Kidney (tissue), 14 donors: ENCODE measurements around the gene RAD18. TPM values are rescaled to one million over a fixed set of nuclear protein-coding genes. Genes with fewer than 3 reads are reported as not detected.

Experiments used
- DNase-seq, 5 donors: peaks; one replicate each; pipeline ENCODE4 v3.0.0-alpha.2; 2013 to 2020
- FAIRE-seq: peaks from 2 replicates; lab custom pipeline; 2012; peaks lifted over from hg19 to GRCh38; lab: Jason Lieb, UNC
- H3K27ac ChIP-seq, 2 donors: one replicate each; pipeline ENCODE4 v1.7.0; 2013; ENCODE audit warnings: low read depth in 2 of 2, low read length in 2 of 2, inconsistent platforms in 1 of 2
- H3K27me3 ChIP-seq: one replicate; pipeline ENCODE4 v1.7.1; 2013; ENCODE audit warnings: low read length, inconsistent platforms; ENCODE audit not compliant: control insufficient read depth, insufficient read depth
- H3K36me3 ChIP-seq, 3 donors: one replicate each; pipeline versions ENCODE4 v1.7.0 to v1.7.1; 2013; ENCODE audit warnings: low read length in 3 of 3, control low read depth in 1 of 3, inconsistent platforms in 1 of 3; ENCODE audit not compliant: insufficient read depth in 3 of 3, control insufficient read depth in 2 of 3
- H3K4me1 ChIP-seq, 3 donors: one replicate each; pipeline versions ENCODE4 v1.7.0 to v1.7.1; 2013; ENCODE audit warnings: low read length in 3 of 3, inconsistent platforms in 1 of 3, low read depth in 1 of 3; ENCODE audit not compliant: control insufficient read depth in 2 of 3, insufficient read depth in 2 of 3
- H3K4me3 ChIP-seq, 3 donors: one replicate each; pipeline versions ENCODE4 v1.7.0 to v1.8.1; 2013; ENCODE audit warnings: low read length in 3 of 3, control low read depth in 1 of 3, inconsistent platforms in 1 of 3
- H3K9ac ChIP-seq, 3 donors: one replicate each; pipeline versions ENCODE4 v1.7.0 to v1.7.1; 2013; ENCODE audit warnings: low read length in 3 of 3, control low read depth in 1 of 3, inconsistent platforms in 1 of 3
- H3K9me3 ChIP-seq, 3 donors: one replicate each; pipeline versions ENCODE4 v1.7.0 to v1.7.1; 2013; ENCODE audit warnings: low read length in 3 of 3, control low read depth in 1 of 3, inconsistent platforms in 1 of 3; ENCODE audit not compliant: control insufficient read depth in 2 of 3, insufficient read depth in 1 of 3
- intact Hi-C: fragments of 100-400 bp; cut with DNase I; formaldehyde crosslinking; loops from one replicate; pipeline ENCODE4 v1.11.1; 2022
- polyA plus RNA-seq: library from polyadenylated mRNA; stranded (reverse); fragments of 350-450 nt; fragmentation: Illumina TruSeq; extraction: RNeasy Lipid Tissue Mini Kit (QIAGEN cat#74804); gene quantifications from one replicate; pipeline ENCODE4 v1.2.3, GENCODE V29; 2014; ENCODE audit warnings: low read depth, low replicate concordance; ENCODE audit not compliant: insufficient read depth
- total RNA-seq: library from RNA; stranded (reverse); fragmentation: NEBNext Ultra II Directional; extraction: Animal tissue kit (Norgen Biotek cat#: 25700); gene quantifications from one replicate; pipeline ENCODE4 v1.2.1, GENCODE V29; 2021
- TF ChIP-seq, protein P1 (sequence below): IDR thresholded peaks from 3 replicates; pipeline ENCODE4 v1.5.1; 2012; ENCODE audit warnings: mild to moderate bottlenecking, moderate library complexity, borderline replicate concordance; ENCODE audit not compliant: insufficient read depth; ENCODE audit errors: extremely low read depth
- donor health status: control.
- donor health status: control.
- donor health status: control.
- donor health status: control.
- donor health status: control.
- donor health status: DM: yes; HTN: yes; CAD: no.
- donor health status: Normal renal cell carcinoma (clear cell type).

RAD18 gene
- total and polyA plus RNA-seq, 2 donors from 2014 or later = 3.1 to 8.0 TPM

DNA sequence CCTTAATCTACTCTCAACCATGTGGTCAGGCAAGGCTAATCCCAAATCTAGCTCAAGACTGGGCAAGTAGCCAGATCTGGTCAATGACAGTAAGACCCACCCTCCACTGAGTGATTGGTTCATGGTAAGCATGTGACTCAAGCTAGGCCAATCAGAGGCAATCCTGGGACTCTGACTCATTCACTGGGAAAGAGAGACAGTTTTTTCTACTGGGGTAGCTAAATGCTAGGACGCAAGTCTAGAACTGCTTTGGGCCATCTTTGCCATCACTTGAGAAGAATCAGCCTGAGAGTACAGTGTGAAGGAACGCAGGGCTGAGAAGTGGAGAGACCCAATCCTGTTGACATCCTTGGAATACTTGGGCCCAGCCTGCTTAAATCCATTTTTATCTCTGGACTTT, 9.4 kb upstream of the RAD18 start:
- DNase-seq (no peak), FAIRE-seq (no peak)
- Histone ChIP-seq H3K9me3 (no peaks in the 10 kb centered on the region), H3K9ac (no peak overlapping the region), H3K36me3 (no peaks in the 10 kb centered on the region), H3K27me3 (no peaks in the 10 kb centered on the region), H3K4me1 (no peaks in the 10 kb centered on the region), H3K27ac (no peak overlapping the region), H3K4me3 (no peak overlapping the region)
- intact Hi-C loops = loop anchor here (5.0 kb wide), 1 partner anchor 330 kb away; no protein-coding TSS in a partner anchor
- TF ChIP-seq, protein P1, sequence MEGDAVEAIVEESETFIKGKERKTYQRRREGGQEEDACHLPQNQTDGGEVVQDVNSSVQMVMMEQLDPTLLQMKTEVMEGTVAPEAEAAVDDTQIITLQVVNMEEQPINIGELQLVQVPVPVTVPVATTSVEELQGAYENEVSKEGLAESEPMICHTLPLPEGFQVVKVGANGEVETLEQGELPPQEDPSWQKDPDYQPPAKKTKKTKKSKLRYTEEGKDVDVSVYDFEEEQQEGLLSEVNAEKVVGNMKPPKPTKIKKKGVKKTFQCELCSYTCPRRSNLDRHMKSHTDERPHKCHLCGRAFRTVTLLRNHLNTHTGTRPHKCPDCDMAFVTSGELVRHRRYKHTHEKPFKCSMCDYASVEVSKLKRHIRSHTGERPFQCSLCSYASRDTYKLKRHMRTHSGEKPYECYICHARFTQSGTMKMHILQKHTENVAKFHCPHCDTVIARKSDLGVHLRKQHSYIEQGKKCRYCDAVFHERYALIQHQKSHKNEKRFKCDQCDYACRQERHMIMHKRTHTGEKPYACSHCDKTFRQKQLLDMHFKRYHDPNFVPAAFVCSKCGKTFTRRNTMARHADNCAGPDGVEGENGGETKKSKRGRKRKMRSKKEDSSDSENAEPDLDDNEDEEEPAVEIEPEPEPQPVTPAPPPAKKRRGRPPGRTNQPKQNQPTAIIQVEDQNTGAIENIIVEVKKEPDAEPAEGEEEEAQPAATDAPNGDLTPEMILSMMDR = no peak

DNA sequence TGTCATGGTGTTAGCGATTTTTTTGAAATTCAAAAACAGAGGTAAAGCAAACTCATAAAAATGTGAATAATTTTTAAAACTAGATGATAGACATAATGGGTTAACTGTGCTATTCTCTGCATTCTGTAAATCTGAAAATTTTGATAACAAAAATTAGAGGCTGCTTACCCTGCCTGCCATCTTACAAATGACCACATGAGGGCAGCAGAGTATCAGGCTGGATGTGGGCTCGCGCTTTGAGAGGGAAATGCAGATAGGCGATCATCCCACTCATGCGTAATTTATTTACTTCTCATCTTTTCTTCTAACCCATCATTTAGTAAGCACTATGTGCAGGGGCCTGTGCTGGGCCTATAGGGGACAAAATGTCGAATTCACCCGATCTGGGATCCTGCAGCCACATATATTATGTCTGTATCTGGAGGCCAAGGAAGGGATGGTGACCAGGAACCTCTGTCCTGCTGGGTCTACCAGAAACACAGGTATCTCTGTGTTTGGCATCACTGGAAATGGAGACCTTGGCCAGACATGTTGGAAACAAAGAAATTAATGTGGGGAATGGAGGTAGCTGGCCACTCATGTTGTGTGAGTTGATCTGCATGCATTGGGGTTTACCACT, 7.8 kb upstream of the RAD18 start:
- TF ChIP-seq, protein P1 = peak; percentile 96
- FAIRE-seq (peak; percentile 85), DNase-seq (peak in 4 of 5 donors; percentile 66 to 81 (median 72))
- H3K9me3 ChIP-seq = no peaks in the 10 kb centered on the region
- H3K27ac ChIP-seq = no peak overlapping the region
- H3K27me3 ChIP-seq = no peaks in the 10 kb centered on the region
- no peaks in the 10 kb centered on the region for H3K4me1 ChIP-seq
- no peak overlapping the region for H3K9ac ChIP-seq
- no peak overlapping the region for H3K4me3 ChIP-seq
- intact Hi-C loops = loop anchor here (5.0 kb wide), 1 partner anchor 331 kb away; no protein-coding TSS in a partner anchor
- H3K36me3 ChIP-seq = no peaks in the 10 kb centered on the region

DNA sequence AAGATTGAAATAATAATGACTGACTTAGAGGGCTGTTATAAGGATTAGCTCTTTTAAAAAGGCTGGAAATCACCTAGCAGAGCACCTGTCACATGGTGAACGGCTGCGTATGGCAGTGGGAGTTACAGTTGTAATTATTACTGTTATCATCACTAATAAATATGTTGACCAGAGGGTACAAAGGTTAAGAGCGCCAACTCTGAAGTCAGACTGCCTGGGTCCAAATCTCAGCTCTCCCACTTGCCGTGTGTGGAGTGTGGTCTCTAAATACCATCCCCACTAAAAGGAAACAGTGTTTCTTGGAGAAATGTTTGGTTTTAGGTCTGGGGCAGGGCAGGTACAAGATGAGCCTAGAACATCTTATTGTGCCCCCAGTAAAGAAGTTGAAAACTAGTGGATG, 6.0 kb upstream of the RAD18 start:
- intact Hi-C loops = no loop called here
- Histone ChIP-seq H3K36me3 (no peaks in the 10 kb centered on the region), H3K4me1 (no peaks in the 10 kb centered on the region), H3K9ac (no peak overlapping the region), H3K27me3 (no peaks in the 10 kb centered on the region), H3K4me3 (no peak overlapping the region), H3K27ac (no peak overlapping the region), H3K9me3 (no peaks in the 10 kb centered on the region)
- FAIRE-seq (no peak), DNase-seq (no peak)
- TF ChIP-seq, protein P1 = no peak

DNA sequence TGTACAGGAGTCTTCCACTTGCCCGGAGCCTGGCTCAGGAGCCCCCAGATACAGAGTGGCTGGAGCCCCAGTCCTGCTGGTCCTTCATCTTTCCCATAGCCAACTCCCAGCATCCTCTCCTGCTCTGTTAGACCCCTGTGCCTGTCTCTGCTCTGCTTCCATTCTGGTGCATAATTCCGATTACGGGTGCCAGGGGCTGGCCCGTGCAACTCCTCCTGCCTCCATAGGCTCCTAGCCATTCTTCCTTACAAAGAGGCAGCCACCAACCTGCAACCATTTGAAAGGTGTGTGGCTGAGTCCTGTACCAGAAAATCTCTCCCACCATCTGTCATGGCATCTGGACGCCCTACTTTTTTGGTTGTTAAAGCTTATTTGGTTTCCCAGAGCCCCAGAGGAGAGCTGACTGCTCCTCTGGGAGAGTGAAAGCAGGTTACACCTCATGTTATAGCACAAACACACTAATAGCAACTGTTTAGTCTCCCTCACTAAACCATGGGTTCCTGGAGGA, 5.2 kb upstream of the RAD18 start:
- TF ChIP-seq, protein P1 = no peak
- intact Hi-C loops = no loop called here
- H3K27me3 ChIP-seq = no peaks in the 10 kb centered on the region
- FAIRE-seq (no peak), DNase-seq (no peak)
- no peak overlapping the region for H3K9ac ChIP-seq
- no peaks in the 10 kb centered on the region for H3K9me3 ChIP-seq
- no peaks in the 10 kb centered on the region for H3K4me1 ChIP-seq
- no peak overlapping the region for H3K4me3 ChIP-seq
- H3K36me3 ChIP-seq = no peaks in the 10 kb centered on the region
- no peak overlapping the region for H3K27ac ChIP-seq
